ENCODE data around the gene LTBP2. TPM values are rescaled to one million over a fixed set of nuclear protein-coding genes. Genes with fewer than 3 reads are reported as not detected.

LTBP2 gene
- total and polyA plus RNA-seq, 2 donors: 6.8 to 26.7 TPM

GRCh38 chr14:74532246-74532645, 79.8 kb downstream of the LTBP2 start:
- WGBS: 92% methylated on average over 10 of the region's 10 CpGs
- Histone ChIP-seq H3K27ac (ENCODE audit: low read depth) (no peak overlapping the region), H3K36me3 (ENCODE audit: insufficient read depth) (no peaks in the 10 kb centered on the region)

GRCh38 chr14:74531467-74531866, 80.6 kb downstream of the LTBP2 start:
- DNase-seq (ENCODE audit: extremely low spot score): peak; percentile 13
- no peak overlapping the region for H3K27ac ChIP-seq (ENCODE audit: low read depth)
- WGBS: 47% methylated on average over 5 of the region's 5 CpGs

More at GRCh38 chr14:74532246-74532645, 79.8 kb downstream of the LTBP2 start:
- no peak overlapping the region for H3K4me3 ChIP-seq (ENCODE audit: low read depth, low read length)
- no peaks in the 10 kb centered on the region for H3K4me1 ChIP-seq (ENCODE audit: insufficient read depth)
- DNase-seq (ENCODE audit: extremely low spot score): no peak

GRCh38 chr14:74531006-74531405, 81.0 kb downstream of the LTBP2 start:
- DNase-seq (ENCODE audit: extremely low spot score): no peak
- no peaks in the 10 kb centered on the region for H3K36me3 ChIP-seq (ENCODE audit: insufficient read depth)
- 82% methylated on average over 3 of the region's 3 CpGs for WGBS
- H3K27ac ChIP-seq (ENCODE audit: low read depth): no peak overlapping the region
- no peak overlapping the region for H3K4me3 ChIP-seq (ENCODE audit: low read depth, low read length)
- no peaks in the 10 kb centered on the region for H3K4me1 ChIP-seq (ENCODE audit: insufficient read depth)

More at GRCh38 chr14:74531467-74531866, 80.6 kb downstream of the LTBP2 start:
- Histone ChIP-seq H3K4me3 (ENCODE audit: low read depth, low read length) (no peak overlapping the region), H3K36me3 (ENCODE audit: insufficient read depth) (no peaks in the 10 kb centered on the region), H3K4me1 (ENCODE audit: insufficient read depth) (no peaks in the 10 kb centered on the region)

GRCh38 chr14:74528886-74529285, 83.2 kb downstream of the LTBP2 start:
- WGBS: 90% methylated on average over 10 of the region's 10 CpGs
- Histone ChIP-seq H3K4me1 (ENCODE audit: insufficient read depth) (no peaks in the 10 kb centered on the region), H3K27ac (ENCODE audit: low read depth) (no peak overlapping the region), H3K36me3 (ENCODE audit: insufficient read depth) (no peaks in the 10 kb centered on the region), H3K4me3 (ENCODE audit: low read depth, low read length) (no peak overlapping the region)
- DNase-seq (ENCODE audit: extremely low spot score): no peak

GRCh38 chr14:74528406-74528805, 83.6 kb downstream of the LTBP2 start:
- Histone ChIP-seq H3K4me3 (ENCODE audit: low read depth, low read length) (no peak overlapping the region), H3K4me1 (ENCODE audit: insufficient read depth) (no peaks in the 10 kb centered on the region), H3K36me3 (ENCODE audit: insufficient read depth) (no peaks in the 10 kb centered on the region), H3K27ac (ENCODE audit: low read depth) (no peak overlapping the region)
- DNase-seq (ENCODE audit: extremely low spot score): no peak
- WGBS: 83% methylated on average over 14 of the region's 14 CpGs

- Histone ChIP-seq H3K27ac (ENCODE audit: low read depth) (no peak overlapping the region), H3K4me3 (ENCODE audit: low read depth, low read length) (no peak overlapping the region), H3K4me1 (ENCODE audit: insufficient read depth) (no peaks in the 10 kb centered on the region), H3K36me3 (ENCODE audit: insufficient read depth) (no peaks in the 10 kb centered on the region)
- no peak for DNase-seq (ENCODE audit: extremely low spot score)
- 80% methylated on average over 10 of the region's 10 CpGs for WGBS
These were observed 84.2 kb downstream of the LTBP2 start for GRCh38 chr14:74527736-74528280.

GRCh38 chr14:74526854-74527585, 85.0 kb downstream of the LTBP2 start:
- WGBS: 83% methylated on average over 10 of the region's 10 CpGs
- H3K27ac ChIP-seq (ENCODE audit: low read depth): no peak overlapping the region
- H3K36me3 ChIP-seq (ENCODE audit: insufficient read depth): no peaks in the 10 kb centered on the region

GRCh38 chr14:74525361-74525851, 86.6 kb downstream of the LTBP2 start:
- 61% methylated on average over 4 of the region's 4 CpGs for WGBS
- DNase-seq (ENCODE audit: extremely low spot score): no peak
- no peak overlapping the region for H3K27ac ChIP-seq (ENCODE audit: low read depth)
- no peaks in the 10 kb centered on the region for H3K36me3 ChIP-seq (ENCODE audit: insufficient read depth)
- no peak overlapping the region for H3K4me3 ChIP-seq (ENCODE audit: low read depth, low read length)
- H3K4me1 ChIP-seq (ENCODE audit: insufficient read depth): no peaks in the 10 kb centered on the region

More at GRCh38 chr14:74526854-74527585, 85.0 kb downstream of the LTBP2 start:
- Histone ChIP-seq H3K4me1 (ENCODE audit: insufficient read depth) (no peaks in the 10 kb centered on the region), H3K4me3 (ENCODE audit: low read depth, low read length) (no peak overlapping the region)
- no peak for DNase-seq (ENCODE audit: extremely low spot score)

GRCh38 chr14:74524812-74525135, 87.3 kb downstream of the LTBP2 start:
- no peak overlapping the region for H3K27ac ChIP-seq (ENCODE audit: low read depth)

GRCh38 chr14:74524076-74524811, 87.8 kb downstream of the LTBP2 start:
- WGBS: 80% methylated on average over 14 of the region's 14 CpGs
- H3K4me3 ChIP-seq (ENCODE audit: low read depth, low read length): no peak overlapping the region
- H3K36me3 ChIP-seq (ENCODE audit: insufficient read depth): no peaks in the 10 kb centered on the region
- no peaks in the 10 kb centered on the region for H3K4me1 ChIP-seq (ENCODE audit: insufficient read depth)
- DNase-seq (ENCODE audit: extremely low spot score): no peak
- no peak overlapping the region for H3K27ac ChIP-seq (ENCODE audit: low read depth)

More at GRCh38 chr14:74524812-74525135, 87.3 kb downstream of the LTBP2 start:
- Histone ChIP-seq H3K36me3 (ENCODE audit: insufficient read depth) (no peaks in the 10 kb centered on the region), H3K4me3 (ENCODE audit: low read depth, low read length) (no peak overlapping the region), H3K4me1 (ENCODE audit: insufficient read depth) (no peaks in the 10 kb centered on the region)
- DNase-seq (ENCODE audit: extremely low spot score): no peak

- H3K4me1 ChIP-seq (ENCODE audit: insufficient read depth): no peaks in the 10 kb centered on the region
- DNase-seq (ENCODE audit: extremely low spot score): no peak
- no peaks in the 10 kb centered on the region for H3K36me3 ChIP-seq (ENCODE audit: insufficient read depth)
- 95% methylated on average over 7 of the region's 7 CpGs for WGBS
- no peak overlapping the region for H3K4me3 ChIP-seq (ENCODE audit: low read depth, low read length)
- H3K27ac ChIP-seq (ENCODE audit: low read depth): no peak overlapping the region
These were observed 89.3 kb downstream of the LTBP2 start for GRCh38 chr14:74522740-74523139.

GRCh38 chr14:74521756-74522155, 90.3 kb downstream of the LTBP2 start:
- DNase-seq (ENCODE audit: extremely low spot score): no peak
- Histone ChIP-seq H3K4me3 (ENCODE audit: low read depth, low read length) (no peak overlapping the region), H3K27ac (ENCODE audit: low read depth) (no peak overlapping the region), H3K36me3 (ENCODE audit: insufficient read depth) (no peaks in the 10 kb centered on the region), H3K4me1 (ENCODE audit: insufficient read depth) (no peaks in the 10 kb centered on the region)
- 85% methylated on average over 10 of the region's 10 CpGs for WGBS

- no peak for DNase-seq (ENCODE audit: extremely low spot score)
- H3K4me1 ChIP-seq (ENCODE audit: insufficient read depth): no peaks in the 10 kb centered on the region
- no peak overlapping the region for H3K4me3 ChIP-seq (ENCODE audit: low read depth, low read length)
- 84% methylated on average over 6 of the region's 6 CpGs for WGBS
- no peaks in the 10 kb centered on the region for H3K36me3 ChIP-seq (ENCODE audit: insufficient read depth)
- no peak overlapping the region for H3K27ac ChIP-seq (ENCODE audit: low read depth)
These were observed 92.5 kb downstream of the LTBP2 start for GRCh38 chr14:74519316-74520074.

Measured in urinary bladder (tissue), 4 donors.